HCT116 (cell line): ENCODE measurements around the gene NDUFB7. TPM values are rescaled to one million over a fixed set of nuclear protein-coding genes. Genes with fewer than 3 reads are reported as not detected.

ENCODE experiments used
- ATAC-seq: fragments of 200-7000 bp; cut with Tn5 transposase; 2 replicates; pipeline ENCODE4 v1.9.1; 2020; ENCODE audit warnings: mild to moderate bottlenecking, moderate library complexity
- BruUV-seq: library from RNA; stranded (reverse); fragments of 400-500 nt; replicated peaks from 2 replicates; lab custom pipeline; 2021; lab: Mats Ljungman, UMichigan
- CTCF ChIA-PET: fragments of 300-600 bp; sonication (Branson Sonifier 250); formaldehyde crosslinking; loops from one replicate; lab custom pipeline; 2021; ENCODE audit warnings: antibody characterized with exemption; lab: Charles Lee
- POLR2A ChIA-PET: fragments of 300-600, 350-600 bp; sonication (Branson Sonifier 250); formaldehyde crosslinking; loops from one replicate; lab custom pipeline; 2021; ENCODE audit warnings: antibody characterized with exemption; lab: Charles Lee
- RAD21 ChIA-PET, 2 experiments: fragments of 300-600 bp; sonication (Branson Sonifier 250); formaldehyde crosslinking; loops; one replicate each; lab custom pipeline; 2023; ENCODE audit warnings: low total read pairs in 2 of 2; ENCODE audit not compliant: uncharacterized antibody in 2 of 2, unreplicated experiment in 2 of 2, low non-redundant PET in 1 of 2; lab: Charles Lee
- DNase-seq: peaks from one replicate; pipeline ENCODE4 v3.0.0-alpha.2; 2010; ENCODE audit warnings: low read depth, low spot score
- H2AFZ ChIP-seq: fragments of 200-600 bp; shearing (Covaris generic), sonication (generic); 2 replicates; pipeline ENCODE4 v1.6.1; 2017; ENCODE audit warnings: low read depth, mixed run types, mixed read lengths, antibody characterized with exemption, low read length; ENCODE audit not compliant: poor library complexity, severe bottlenecking
- H3K27ac ChIP-seq: 2 replicates; pipeline ENCODE4 v1.5.1; 2012; ENCODE audit warnings: low read depth, low read length
- H3K27me3 ChIP-seq: fragments of 200-600 bp; sonication (generic); 2 replicates; pipeline ENCODE4 v1.6.1; 2016; ENCODE audit warnings: mixed run types, low read length, mixed read lengths; ENCODE audit not compliant: insufficient read depth
- H3K36me3 ChIP-seq, 2 experiments: fragments of 200-500 bp in 1 of 2; fragments of 200-600 bp in 1 of 2; sonication (Bioruptor generic) in 1 of 2; sonication (generic) in 1 of 2; 2 replicates each; pipeline versions ENCODE4 v1.5.1 to v1.6.1; 2014 to 2016; ENCODE audit warnings: low read length in 2 of 2, inconsistent platforms in 1 of 2, mixed read lengths in 1 of 2, mixed run types in 1 of 2; ENCODE audit not compliant: insufficient read depth in 2 of 2, control insufficient read depth in 1 of 2
- H3K4me1 ChIP-seq, 2 experiments: fragments of 200-600 bp in 1 of 2; sonication (generic) in 1 of 2; 2 replicates each; pipeline versions ENCODE4 v1.5.1 to v1.6.1; 2012 to 2017; ENCODE audit warnings: low read length in 2 of 2, inconsistent platforms in 1 of 2, mild to moderate bottlenecking in 1 of 2, mixed read lengths in 1 of 2, mixed run types in 1 of 2, moderate library complexity in 1 of 2; ENCODE audit not compliant: insufficient read depth in 2 of 2, control insufficient read depth in 1 of 2
- H3K4me2 ChIP-seq: fragments of 200-600 bp; sonication (generic); 2 replicates; pipeline ENCODE4 v1.6.1; 2017; ENCODE audit warnings: mixed run types, low read length, mixed read lengths
- H3K4me3 ChIP-seq, 2 experiments: fragments of 200-600 bp in 1 of 2; sonication (generic) in 1 of 2; replicated peaks in 1 of 2; 2 replicates each; pipeline ENCODE4 v1.5.1; 2011 to 2016; ENCODE audit warnings: low read length in 2 of 2, control low read depth in 1 of 2, low read depth in 1 of 2, mild to moderate bottlenecking in 1 of 2, mixed read lengths in 1 of 2, mixed run types in 1 of 2
- H3K79me2 ChIP-seq: fragments of 200-600 bp; sonication (generic); 2 replicates; pipeline ENCODE4 v1.6.1; 2017; ENCODE audit warnings: mild to moderate bottlenecking, mixed run types, low read length, moderate library complexity, mixed read lengths; ENCODE audit not compliant: insufficient read depth
- H3K9ac ChIP-seq: fragments of 200-600 bp; sonication (generic); 2 replicates; pipeline ENCODE4 v1.6.1; 2016; ENCODE audit warnings: low read length, mixed read lengths
- H3K9me2 ChIP-seq: fragments of 200-600 bp; sonication (generic), shearing (Covaris generic); 2 replicates; pipeline ENCODE4 v1.6.1; 2017; ENCODE audit warnings: mixed run types, mild to moderate bottlenecking, moderate library complexity; ENCODE audit not compliant: insufficient read depth
- H3K9me3 ChIP-seq, 2 experiments: fragments of 200-500 bp in 1 of 2; fragments of 200-600 bp in 1 of 2; sonication (Bioruptor generic) in 1 of 2; sonication (generic) in 1 of 2; 2 replicates each; pipeline ENCODE4 v1.6.1; 2014 to 2017; ENCODE audit warnings: low read length in 2 of 2, mixed read lengths in 2 of 2, inconsistent platforms in 1 of 2, low read depth in 1 of 2, mild to moderate bottlenecking in 1 of 2, mixed run types in 1 of 2, moderate library complexity in 1 of 2; ENCODE audit not compliant: control insufficient read depth in 1 of 2, insufficient read depth in 1 of 2
- H4K20me1 ChIP-seq: fragments of 200-600 bp; sonication (generic), shearing (Covaris generic); 2 replicates; pipeline ENCODE4 v1.6.1; 2017; ENCODE audit warnings: mixed run types, mild to moderate bottlenecking, moderate library complexity; ENCODE audit not compliant: insufficient read depth
- ATF3 ChIP-seq: IDR thresholded peaks from 2 replicates; pipeline ENCODE4 v1.6.1; 2012
- CBX3 ChIP-seq: IDR thresholded peaks from 2 replicates; pipeline ENCODE4 v1.6.1; 2012; ENCODE audit warnings: low read depth
- EGR1 ChIP-seq: IDR thresholded peaks from 2 replicates; pipeline ENCODE4 v1.6.1; 2012; ENCODE audit warnings: low read depth
- ELF1 ChIP-seq: IDR thresholded peaks from 2 replicates; pipeline ENCODE4 v1.6.1; 2012; ENCODE audit warnings: low read depth, borderline replicate concordance
- EZH2 ChIP-seq: fragments of 200-600 bp; sonication (generic); IDR thresholded peaks from 2 replicates; pipeline ENCODE4 v1.6.1; 2017; ENCODE audit warnings: antibody characterized with exemption, mixed run types
- EZH2phosphoT487 ChIP-seq: fragments of 200-600 bp; IDR thresholded peaks from 2 replicates; pipeline ENCODE4 v1.6.1; 2018; ENCODE audit warnings: antibody characterized with exemption, borderline replicate concordance
- FOSL1 ChIP-seq: IDR thresholded peaks from 2 replicates; pipeline ENCODE4 v1.6.1; 2012; ENCODE audit warnings: low read depth
- POLR2A ChIP-seq: IDR thresholded peaks from 2 replicates; pipeline ENCODE4 v1.7.0; 2011; ENCODE audit warnings: borderline replicate concordance; ENCODE audit not compliant: insufficient read depth, insufficient read length; ENCODE audit errors: extremely low read depth
- POLR2AphosphoS5 ChIP-seq: IDR thresholded peaks from 2 replicates; pipeline ENCODE4 v1.6.1; 2011; ENCODE audit warnings: mild to moderate bottlenecking, low read depth, low read length, moderate library complexity
- RAD21 ChIP-seq: IDR thresholded peaks from 2 replicates; pipeline ENCODE4 v1.6.1; 2012; ENCODE audit warnings: low read depth, mild to moderate bottlenecking
- SIN3A ChIP-seq: IDR thresholded peaks from 2 replicates; pipeline ENCODE4 v1.6.1; 2012; ENCODE audit warnings: low read depth
- SP1 ChIP-seq: IDR thresholded peaks from 2 replicates; pipeline ENCODE4 v1.6.1; 2012; ENCODE audit warnings: low read depth
- SRF ChIP-seq: IDR thresholded peaks from 2 replicates; pipeline ENCODE4 v1.6.1; 2012; ENCODE audit warnings: low read depth
- TCF7L2 ChIP-seq: IDR thresholded peaks from 2 replicates; pipeline ENCODE4 v1.7.0; 2011; ENCODE audit warnings: borderline replicate concordance, inconsistent platforms; ENCODE audit not compliant: insufficient read depth, insufficient read length; ENCODE audit errors: extremely low read depth
- YY1 ChIP-seq: IDR thresholded peaks from 2 replicates; pipeline ENCODE4 v1.6.1; 2011; ENCODE audit warnings: low read length, low read depth, moderate library complexity, mild to moderate bottlenecking; ENCODE audit not compliant: insufficient replicate concordance; ENCODE audit errors: extremely low read depth
- ZFX ChIP-seq: fragments of 450-650 bp; IDR thresholded peaks from 2 replicates; pipeline ENCODE4 v1.6.1; 2017
- ZNF274 ChIP-seq: fragments of 200-500 bp; sonication (Bioruptor generic); IDR thresholded peaks from 2 replicates; pipeline ENCODE4 v1.6.1; 2014; ENCODE audit warnings: mild to moderate bottlenecking, low read depth, low read length, inconsistent platforms
- intact Hi-C: fragments of 100-400 bp; cut with micrococcal nuclease; formaldehyde crosslinking; loops from 2 replicates; pipeline ENCODE4 v1.10.0; 2022
- total RNA-seq: library from RNA; stranded (reverse); gene quantifications from one replicate; pipeline ENCODE4 v1.2.1, GENCODE V29; 2021; ENCODE audit not compliant: unreplicated experiment
- TF ChIP-seq, protein P1 (sequence below): IDR thresholded peaks from 2 replicates; pipeline ENCODE4 v1.6.1; 2011; ENCODE audit warnings: mild to moderate bottlenecking, low read length, moderate library complexity; ENCODE audit not compliant: insufficient replicate concordance; ENCODE audit errors: extremely low read depth
- TF ChIP-seq, protein P2 (sequence below): IDR thresholded peaks from 2 replicates; pipeline ENCODE4 v1.6.1; 2012
- TF ChIP-seq, protein P3 (sequence below), 3 experiments: fragments of 200-600 bp in 1 of 3; sonication (generic) in 1 of 3; IDR thresholded peaks in 2 of 3; conservative IDR thresholded peaks in 1 of 3; 2 replicates each; pipeline ENCODE4 v1.5.1; 2012 to 2017; ENCODE audit warnings: low read depth in 2 of 3, low read length in 2 of 3, antibody characterized with exemption in 1 of 3, borderline replicate concordance in 1 of 3, control low read depth in 1 of 3, mild to moderate bottlenecking in 1 of 3, mixed read lengths in 1 of 3, mixed run types in 1 of 3, moderate library complexity in 1 of 3; ENCODE audit not compliant: insufficient read depth in 1 of 3

The NDUFB7 gene
- total RNA-seq, 1 experiment from 2014 or later = 167 TPM

GRCh38 chr19:14530005-14530348, 41.9 kb downstream of the NDUFB7 start:
- RAD21 ChIA-PET = no interaction called here
- BruUV-seq = no TSS peak
- Histone ChIP-seq H2AFZ (no peak overlapping the region), H3K4me1 (peaks cover 11 to 49% of the 10 kb centered on the region in 2 experiments), H4K20me1 (0 out of 2 replicates have a peak, but pooled peaks cover 5% of the 10 kb centered on the region), H3K9me3 (no peaks in the 10 kb centered on the region), H3K9me2 (no peaks in the 10 kb centered on the region), H3K79me2 (peaks cover 53% of the 10 kb centered on the region), H3K36me3 (0 out of 4 replicates have a peak, but pooled peaks cover 0 to 2% of the 10 kb centered on the region in 2 experiments), H3K27me3 (no peaks in the 10 kb centered on the region), H3K4me3 (peak overlapping the region; percentile 84 to 99), H3K4me2 (peak overlapping the region; percentile 80), H3K27ac (peak overlapping the region; percentile 72), H3K9ac (peak overlapping the region; percentile 80)
- CTCF ChIA-PET = no interaction called here
- intact Hi-C loops = no loop called here
- POLR2A ChIA-PET = interaction anchor here (2.2 kb wide), 1 partner anchor 10 kb away, joined by 9 read pairs; the partner anchor contains the start of gene DNAJB1
- ATAC-seq (peak; percentile 8), DNase-seq (no peak)
- TF ChIP-seq EZH2 (no peak), ATF3 (no peak), CBX3 (no peak), SP1 (no peak), ZNF274 (no peak), TCF7L2 (no peak), FOSL1 (no peak), ELF1 (no peak), ZFX (no peak), SIN3A (no peak), YY1 (no peak), SRF (no peak), EZH2phosphoT487 (no peak), EGR1 (no peak), POLR2AphosphoS5 (no peak), POLR2A (no peak), RAD21 (no peak)
- TF ChIP-seq, protein P1, sequence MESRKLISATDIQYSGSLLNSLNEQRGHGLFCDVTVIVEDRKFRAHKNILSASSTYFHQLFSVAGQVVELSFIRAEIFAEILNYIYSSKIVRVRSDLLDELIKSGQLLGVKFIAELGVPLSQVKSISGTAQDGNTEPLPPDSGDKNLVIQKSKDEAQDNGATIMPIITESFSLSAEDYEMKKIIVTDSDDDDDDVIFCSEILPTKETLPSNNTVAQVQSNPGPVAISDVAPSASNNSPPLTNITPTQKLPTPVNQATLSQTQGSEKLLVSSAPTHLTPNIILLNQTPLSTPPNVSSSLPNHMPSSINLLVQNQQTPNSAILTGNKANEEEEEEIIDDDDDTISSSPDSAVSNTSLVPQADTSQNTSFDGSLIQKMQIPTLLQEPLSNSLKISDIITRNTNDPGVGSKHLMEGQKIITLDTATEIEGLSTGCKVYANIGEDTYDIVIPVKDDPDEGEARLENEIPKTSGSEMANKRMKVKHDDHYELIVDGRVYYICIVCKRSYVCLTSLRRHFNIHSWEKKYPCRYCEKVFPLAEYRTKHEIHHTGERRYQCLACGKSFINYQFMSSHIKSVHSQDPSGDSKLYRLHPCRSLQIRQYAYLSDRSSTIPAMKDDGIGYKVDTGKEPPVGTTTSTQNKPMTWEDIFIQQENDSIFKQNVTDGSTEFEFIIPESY = no peak
- TF ChIP-seq, protein P2, sequence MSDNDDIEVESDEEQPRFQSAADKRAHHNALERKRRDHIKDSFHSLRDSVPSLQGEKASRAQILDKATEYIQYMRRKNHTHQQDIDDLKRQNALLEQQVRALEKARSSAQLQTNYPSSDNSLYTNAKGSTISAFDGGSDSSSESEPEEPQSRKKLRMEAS = no peak
- TF ChIP-seq, protein P3, sequence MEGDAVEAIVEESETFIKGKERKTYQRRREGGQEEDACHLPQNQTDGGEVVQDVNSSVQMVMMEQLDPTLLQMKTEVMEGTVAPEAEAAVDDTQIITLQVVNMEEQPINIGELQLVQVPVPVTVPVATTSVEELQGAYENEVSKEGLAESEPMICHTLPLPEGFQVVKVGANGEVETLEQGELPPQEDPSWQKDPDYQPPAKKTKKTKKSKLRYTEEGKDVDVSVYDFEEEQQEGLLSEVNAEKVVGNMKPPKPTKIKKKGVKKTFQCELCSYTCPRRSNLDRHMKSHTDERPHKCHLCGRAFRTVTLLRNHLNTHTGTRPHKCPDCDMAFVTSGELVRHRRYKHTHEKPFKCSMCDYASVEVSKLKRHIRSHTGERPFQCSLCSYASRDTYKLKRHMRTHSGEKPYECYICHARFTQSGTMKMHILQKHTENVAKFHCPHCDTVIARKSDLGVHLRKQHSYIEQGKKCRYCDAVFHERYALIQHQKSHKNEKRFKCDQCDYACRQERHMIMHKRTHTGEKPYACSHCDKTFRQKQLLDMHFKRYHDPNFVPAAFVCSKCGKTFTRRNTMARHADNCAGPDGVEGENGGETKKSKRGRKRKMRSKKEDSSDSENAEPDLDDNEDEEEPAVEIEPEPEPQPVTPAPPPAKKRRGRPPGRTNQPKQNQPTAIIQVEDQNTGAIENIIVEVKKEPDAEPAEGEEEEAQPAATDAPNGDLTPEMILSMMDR (IDR thresholded peaks at IDR 0.05 in 2 of 3, conservative IDR thresholded peaks at IDR 0.05 in 1 of 3; ENCODE audit: borderline replicate concordance in 1 of 3, insufficient read depth in 1 of 3, low read depth in 2 of 3, low read length in 2 of 3) = no peak
